Measurements from ENCODE around the gene UBL4A. TPM values are rescaled to one million over a fixed set of nuclear protein-coding genes. Genes with fewer than 3 reads are reported as not detected.
A peak's percentile ranks its signal among the peaks of the same experiment; 100 is the strongest.
"Not testable (repeated sequence)": the region's sequence is repeated elsewhere in the genome, so short reads cannot be mapped to it uniquely, and the experiment has no call there.

Gene UBL4A
- total RNA-seq, 6 experiments from 2014 or later = 12.6 to 34.8 (median 15.5) TPM

- no peak overlapping the region for H3K4me3 ChIP-seq
- peaks cover 0 to 7% (median 0%) of the 10 kb centered on the region in 4 donors for H3K36me3 ChIP-seq
- no peaks in the 10 kb centered on the region for H3K4me1 ChIP-seq
- WGBS (ENCODE audit: insufficient coverage, low coverage, low lambda C conversion rate, missing lambda C conversion rate) = 73% methylated on average over 2 of the region's 37 CpGs
- ATAC-seq (peak in 1 of 4 donors; percentile 12), DNase-seq (no peak)
- TF ChIP-seq POLR2A (IDR thresholded peaks at IDR 0.05) (no peak), CTCF (IDR thresholded peaks at IDR 0.05) (no peak)
- no peaks in the 10 kb centered on the region for H3K9me3 ChIP-seq
- H3K27me3 ChIP-seq = no peaks in the 10 kb centered on the region
- intact Hi-C loops (cut with DNase I) = no loop called here
- no peak overlapping the region for H3K27ac ChIP-seq
These were observed 20.3 kb upstream of the UBL4A start for GRCh38 chrX:154506483-154507332.

GRCh38 chrX:154505734-154506133 lies 19.3 kb upstream of the UBL4A start:
- Histone ChIP-seq H3K4me1 (no peaks in the 10 kb centered on the region), H3K27me3 (no peaks in the 10 kb centered on the region), H3K9me3 (no peaks in the 10 kb centered on the region), H3K36me3 (peaks cover 0 to 7% (median 0%) of the 10 kb centered on the region in 4 donors), H3K4me3 (no peak overlapping the region), H3K27ac (no peak overlapping the region)
- TF ChIP-seq POLR2A (IDR thresholded peaks at IDR 0.05) (no peak), CTCF (IDR thresholded peaks at IDR 0.05) (no peak)
- peak in 2 of 4 donors; percentile 33 to 42 for ATAC-seq
- WGBS (ENCODE audit: insufficient coverage, low coverage, low lambda C conversion rate, missing lambda C conversion rate) = 79% methylated on average over 2 of the region's 12 CpGs
- DNase-seq = no peak
- intact Hi-C loops (cut with DNase I) = no loop called here

GRCh38 chrX:154502989-154503388 lies 16.6 kb upstream of the UBL4A start:
- Histone ChIP-seq H3K9me3 (no peaks in the 10 kb centered on the region), H3K4me3 (no peak overlapping the region), H3K27me3 (no peaks in the 10 kb centered on the region), H3K27ac (no peak overlapping the region), H3K4me1 (no peaks in the 10 kb centered on the region), H3K36me3 (peaks cover 0 to 7% (median 0%) of the 10 kb centered on the region in 4 donors)
- no peak for DNase-seq
- no peak for TF ChIP-seq POLR2A (IDR thresholded peaks at IDR 0.05)
- TF ChIP-seq CTCF (IDR thresholded peaks at IDR 0.05) = no peak
- 79% methylated on average over 2 of the region's 3 CpGs for WGBS (ENCODE audit: insufficient coverage, low coverage, low lambda C conversion rate, missing lambda C conversion rate)
- intact Hi-C loops (cut with DNase I) = no loop called here
- ATAC-seq = no peak

- intact Hi-C loops (cut with DNase I) = no loop called here
- Histone ChIP-seq H3K9me3 (no peaks in the 10 kb centered on the region), H3K27me3 (peaks cover 0 to 4% of the 10 kb centered on the region in 2 donors), H3K27ac (no peak overlapping the region), H3K4me1 (no peaks in the 10 kb centered on the region), H3K36me3 (peaks cover 0 to 4% (median 0%) of the 10 kb centered on the region in 4 donors), H3K4me3 (no peak overlapping the region)
- no peak for DNase-seq
- ATAC-seq = no peak
- 84% methylated on average over 7 of the region's 8 CpGs for WGBS (ENCODE audit: insufficient coverage, low coverage, low lambda C conversion rate, missing lambda C conversion rate)
- no peak for TF ChIP-seq POLR2A (IDR thresholded peaks at IDR 0.05)
- TF ChIP-seq CTCF (IDR thresholded peaks at IDR 0.05) = no peak
These were observed 15.7 kb upstream of the UBL4A start for GRCh38 chrX:154502098-154502497.

GRCh38 chrX:154501423-154501822 lies 15.0 kb upstream of the UBL4A start:
- 79% methylated on average over 5 of the region's 7 CpGs for WGBS (ENCODE audit: insufficient coverage, low coverage, low lambda C conversion rate, missing lambda C conversion rate)
- ATAC-seq, H3K27ac ChIP-seq: not testable (repeated sequence)

DNA sequence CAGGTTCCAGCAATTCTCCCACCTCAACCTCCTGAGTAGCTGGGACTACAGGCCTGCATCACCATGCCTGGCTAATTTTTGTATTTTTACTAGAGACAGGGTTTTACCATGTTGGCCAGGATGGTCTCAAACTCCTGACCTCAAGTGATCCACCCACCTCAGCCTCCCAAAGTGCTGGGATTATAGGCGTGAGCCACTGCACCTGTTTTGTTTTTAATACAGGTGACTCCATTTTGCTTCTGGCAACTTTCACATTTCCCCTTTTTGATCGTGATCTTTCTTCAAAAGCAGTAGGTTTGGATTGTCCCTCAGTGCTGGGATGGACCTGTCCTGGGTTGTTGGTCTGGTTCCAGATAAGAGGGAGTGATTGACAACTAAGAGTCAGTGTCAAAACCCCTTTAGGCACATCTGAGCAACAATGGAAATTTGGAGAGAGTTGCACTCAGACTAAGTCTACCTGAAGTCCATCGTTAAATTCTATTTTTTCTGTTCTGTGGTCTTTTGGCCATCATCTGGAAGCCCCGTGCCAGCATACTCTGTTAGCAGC lies 10.2 kb upstream of the UBL4A start:
- ATAC-seq; H3K27me3 ChIP-seq; H3K27ac ChIP-seq; intact Hi-C loops (cut with DNase I); H3K9me3 ChIP-seq; DNase-seq; H3K36me3 ChIP-seq; H3K4me3 ChIP-seq; H3K4me1 ChIP-seq: not testable (repeated sequence)
- 68% methylated on average over 4 of the region's 4 CpGs for whole genome bisulfite sequencing (ENCODE audit: insufficient coverage, low coverage, low lambda C conversion rate, missing lambda C conversion rate)

More at GRCh38 chrX:154501423-154501822, 15.0 kb upstream of the UBL4A start:
- H3K36me3 ChIP-seq; H3K4me3 ChIP-seq; H3K9me3 ChIP-seq; H3K27me3 ChIP-seq; intact Hi-C loops (cut with DNase I); H3K4me1 ChIP-seq; DNase-seq: not testable (repeated sequence)

All from right lobe of liver (tissue), 6 donors.